Heart left ventricle (tissue), 16 donors: ENCODE data around the gene RNF208. TPM values are rescaled to one million over a fixed set of nuclear protein-coding genes. Genes with fewer than 3 reads are reported as not detected.
A peak's percentile ranks its signal among the peaks of the same experiment; 100 is the strongest.

Experiments
- ATAC-seq, 4 donors: fragments of 200-7000 bp; cut with Tn5 transposase; one replicate each; pipeline ENCODE4 v1.9.1; 2020 to 2022; ENCODE audit warnings: moderate library complexity in 4 of 4, mild to moderate bottlenecking in 3 of 4, moderate number of reproducible peaks in 1 of 4
- DNase-seq, 5 donors: peaks; one replicate each; pipeline ENCODE4 v3.0.0-alpha.2; 2020
- H3K27ac ChIP-seq, 12 donors: fragments of 200-600 bp; sonication (generic) in 4 of 12; one replicate each; pipeline versions ENCODE4 v1.5.0 to v1.8.0; 2016 to 2022; ENCODE audit warnings: mild to moderate bottlenecking in 2 of 12
- H3K27me3 ChIP-seq, 9 donors: fragments of 200-600 bp; sonication (generic) in 2 of 9; one replicate each; pipeline versions ENCODE4 v1.5.1 to v1.8.0; 2016 to 2022; ENCODE audit warnings: mild to moderate bottlenecking in 3 of 9
- H3K36me3 ChIP-seq, 9 donors: fragments of 200-600 bp; sonication (generic) in 2 of 9; one replicate each; pipeline versions ENCODE4 v1.5.0 to v1.8.0; 2018 to 2022; ENCODE audit warnings: mild to moderate bottlenecking in 2 of 9
- H3K4me1 ChIP-seq, 12 donors: fragments of 200-600 bp; sonication (generic) in 4 of 12; one replicate each; pipeline versions ENCODE4 v1.5.0 to v1.8.0; 2016 to 2022; ENCODE audit warnings: mild to moderate bottlenecking in 3 of 12
- H3K4me3 ChIP-seq, 12 donors: fragments of 200-600 bp; sonication (generic) in 4 of 12; one replicate each; pipeline versions ENCODE4 v1.5.0 to v1.8.0; 2017 to 2022; ENCODE audit warnings: mild to moderate bottlenecking in 9 of 12, moderate library complexity in 4 of 12
- H3K9me3 ChIP-seq, 12 donors: fragments of 200-600 bp; sonication (generic) in 4 of 12; one replicate each; pipeline versions ENCODE4 v1.5.0 to v1.8.0; 2016 to 2022; ENCODE audit warnings: mild to moderate bottlenecking in 1 of 12
- CTCF ChIP-seq, 12 donors: fragments of 200-600 bp; sonication (generic) in 4 of 12; IDR thresholded peaks; one replicate each; pipeline versions ENCODE4 v1.5.0 to v1.8.0; 2018 to 2022; ENCODE audit warnings: antibody characterized with exemption in 12 of 12, mild to moderate bottlenecking in 5 of 12
- POLR2A ChIP-seq, 2 donors: fragments of 450-650 bp; IDR thresholded peaks; one replicate each; pipeline ENCODE4 v1.6.1; 2017; ENCODE audit warnings: antibody characterized with exemption in 2 of 2, mild to moderate bottlenecking in 2 of 2, moderate library complexity in 2 of 2
- WGBS, 4 donors: extraction: QIAGEN DNeasy Blood & Tissue Kit in 2 of 4; methylation state at CpG; one replicate each; pipeline versions ENCODE4 v1.1.5 to v1.1.7; 2013 to 2018; 5-methylcytosine and 5-hydroxymethylcytosine counted together
- intact Hi-C, 10 donors: fragments of 100-400 bp; cut with DNase I; formaldehyde crosslinking; loops; one replicate each; pipeline versions ENCODE4 v1.11.1 to v1.14.2; 2022
- polyA plus RNA-seq, 2 donors: library from polyadenylated mRNA; stranded (reverse); fragments of 200-250 nt; gene quantifications; one replicate each; pipeline ENCODE4 v1.2.3, GENCODE V29; 2013
- total RNA-seq, 9 donors: library from RNA; depleted of rRNA in 2 of 9; stranded (reverse); fragments of >200 nt in 2 of 9; fragmentation: NEBNext Ultra II Directional in 3 of 9; extraction: Animal tissue kit (Norgen Biotek cat#: 25700) in 3 of 9; gene quantifications; one replicate each; pipeline versions ENCODE4 v1.1.0 to v1.2.4, GENCODE V29; 2016 to 2023
- donor health status: ischemic (EF 13 %, LVEDD 7.1; RV severe dilation, severe dysfunction).
- donor health status: healthy with polysubstance abuse.
- donor health status: DM: no; HTN: yes; CAD: no.
- donor health status: DM: no; HTN: no; CAD: no.
- donor health status: ischemic (EF 25% LVEDD 6.9; RV normal size, moderate dysfunction).
- donor health status: ischemic (EF 25% LVEDD 5.7; RV mildly dilated, moderate dysfunction).
- donor health status: healthy.
- donor health status: DM: yes; HTN: yes; CAD: no.
- donor health status: ischemic (EF 35%, LVEDD 5.7; RV mildly dilated, moderate dysfunction).
- donor health status: nonischemic (EF 11% LVEDD 7.7; RV severe dilation, severe dysfunction).
- donor health status: DM: yes; HTN: yes; CAD: no.
- donor health status: PGD.
- donor health status: ischemic (EF 29% LVEDD 5.4; RV normal size, mild dysfunction).
- donor health status: nonischemic (EF 23%, LVEDD 6.1; RV moderate dilation, normal function).

RNF208 gene
- total and polyA plus RNA-seq, 11 donors, result 6.9 to 72.7 (median 22.5) TPM

- Histone ChIP-seq H3K4me1 (peaks cover under 1 to 37% (median 18%) of the 10 kb centered on the region in 12 donors), H3K27me3 (no peaks in the 10 kb centered on the region), H3K36me3 (peaks cover 0 to under 1% (median 0%) of the 10 kb centered on the region in 9 donors), H3K4me3 (no peak within 1 kb of the TSS), H3K9me3 (no peaks in the 10 kb centered on the region), H3K27ac (peak within 1 kb of the TSS in 9 of 12 donors; percentile 8 to 63 (median 46))
- WGBS, 4 donors, result 60 to 83% (median 69%) methylated on average over 4 of the region's 4 CpGs
- DNase-seq (no peak), ATAC-seq (no peak)
- intact Hi-C loops, result no loop called here
- TF ChIP-seq CTCF (IDR thresholded peaks at IDR 0.05) (no peak), POLR2A (IDR thresholded peaks at IDR 0.05) (no peak)
These were observed 29.1 kb upstream of the RNF208 start, which contains the start of gene STPG3 for GRCh38 chr9:137251194-137251461. TSS of gene STPG3 (plus strand) at chr9:137251286. CDS start at chr9:137251287, 1 bp downstream.

- no peaks in the 10 kb centered on the region for H3K27me3 ChIP-seq
- DNase-seq, result no peak
- ATAC-seq, result peak in 3 of 4 donors; percentile 2 to 46 (median 34)
These were observed 28.5 kb upstream of the RNF208 start for GRCh38 chr9:137250329-137251193.

GRCh38 chr9:137247916-137248175 is 25.8 kb upstream of the RNF208 start:
- no peaks in the 10 kb centered on the region for H3K9me3 ChIP-seq
- H3K27me3 ChIP-seq, result no peaks in the 10 kb centered on the region
- H3K4me1 ChIP-seq, result peaks cover 0 to 32% (median 22%) of the 10 kb centered on the region in 12 donors
- H3K4me3 ChIP-seq, result no peak overlapping the region
- no peak overlapping the region for H3K27ac ChIP-seq
- intact Hi-C loops, result no loop called here
- DNase-seq, result no peak
- TF ChIP-seq CTCF (IDR thresholded peaks at IDR 0.05) (no peak), POLR2A (IDR thresholded peaks at IDR 0.05) (no peak)
- 89 to 91% (median 90%) methylated on average over 4 to 6 of the region's 6 CpGs for WGBS, 4 donors
- no peak for ATAC-seq
- H3K36me3 ChIP-seq, result peaks cover 0 to 12% (median 10%) of the 10 kb centered on the region in 9 donors

More at GRCh38 chr9:137250329-137251193, 28.5 kb upstream of the RNF208 start:
- WGBS, 4 donors, result 36 to 61% (median 52%) methylated on average over 9 to 17 of the region's 18 CpGs
- H3K27ac ChIP-seq, result peak overlapping the region in 9 of 12 donors; percentile 8 to 63 (median 46)
- intact Hi-C loops, result no loop called here
- peaks cover 0 to 31% (median 14%) of the 10 kb centered on the region in 12 donors for H3K4me1 ChIP-seq
- H3K9me3 ChIP-seq, result no peaks in the 10 kb centered on the region
- no peak overlapping the region for H3K4me3 ChIP-seq
- TF ChIP-seq CTCF (IDR thresholded peaks at IDR 0.05) (no peak), POLR2A (IDR thresholded peaks at IDR 0.05) (no peak)
- H3K36me3 ChIP-seq, result no peaks in the 10 kb centered on the region

GRCh38 chr9:137247135-137247915 is 25.3 kb upstream of the RNF208 start:
- ATAC-seq, result peak in 1 of 4 donors; percentile 2
- Histone ChIP-seq H3K27ac (no peak overlapping the region), H3K9me3 (no peaks in the 10 kb centered on the region), H3K4me3 (no peak overlapping the region), H3K36me3 (peaks cover 0 to 17% (median 15%) of the 10 kb centered on the region in 9 donors), H3K4me1 (peaks cover 0 to 37% (median 27%) of the 10 kb centered on the region in 12 donors), H3K27me3 (no peaks in the 10 kb centered on the region)
- DNase-seq, result no peak
- 73 to 83% (median 81%) methylated on average over 19 to 20 of the region's 20 CpGs for WGBS, 4 donors
- TF ChIP-seq CTCF (IDR thresholded peaks at IDR 0.05), result no peak
- intact Hi-C loops, result no loop called here
